ENCODE results near the gene KCTD8.

GRCh38 chr4:44448521-44449461 lies at the start of gene KCTD8:
- peak; percentile 22 to 58 (median 48) for TF ChIP-seq CTCF (IDR thresholded peaks at IDR 0.05)
- TF ChIP-seq POLR2A (IDR thresholded peaks at IDR 0.05) = peak in 1 of 2 donors; percentile 48
